Esophagus squamous epithelium (tissue), 5 donors: Measurements from ENCODE around the gene C1QTNF9B. TPM values are rescaled to one million over a fixed set of nuclear protein-coding genes. Genes with fewer than 3 reads are reported as not detected.

Source experiments
- DNase-seq: peaks from one replicate; lab custom pipeline; 2025; lab: John Stamatoyannopoulos, UW
- H3K27ac ChIP-seq, 4 donors: fragments of 200-600 bp; sonication (generic); one replicate each; pipeline ENCODE4 v1.5.1; 2016 to 2019; ENCODE audit warnings: mild to moderate bottlenecking in 1 of 4
- H3K27me3 ChIP-seq, 4 donors: fragments of 200-600 bp; sonication (generic); 1 replicate in 3 of 4; 2 replicates in 1 of 4; pipeline versions ENCODE4 v1.5.1 to v1.6.0; 2017 to 2021; ENCODE audit warnings: antibody characterized with exemption in 1 of 4
- H3K36me3 ChIP-seq, 3 donors: fragments of 200-600 bp; sonication (generic); one replicate each; pipeline ENCODE4 v1.5.1; 2016 to 2019
- H3K4me1 ChIP-seq, 3 donors: fragments of 200-600 bp; sonication (generic); one replicate each; pipeline ENCODE4 v1.5.1; 2017 to 2019
- H3K4me3 ChIP-seq, 4 donors: fragments of 200-600 bp; sonication (generic); 1 replicate in 3 of 4; 2 replicates in 1 of 4; pipeline ENCODE4 v1.5.1; 2016 to 2019; ENCODE audit warnings: mild to moderate bottlenecking in 2 of 4, moderate library complexity in 1 of 4
- H3K9me3 ChIP-seq, 3 donors: fragments of 200-600 bp; sonication (generic); one replicate each; pipeline ENCODE4 v1.5.1; 2016 to 2019
- CTCF ChIP-seq, 6 experiments: fragments of 450-650 bp in 4 of 6; fragments of 200-600 bp in 2 of 6; sonication (generic) in 2 of 6; IDR thresholded peaks; one replicate each; pipeline ENCODE4 v1.5.1; 2016 to 2019; ENCODE audit warnings: antibody characterized with exemption in 6 of 6, mild to moderate bottlenecking in 4 of 6, moderate library complexity in 4 of 6
- POLR2A ChIP-seq, 4 donors: fragments of 450-650 bp; IDR thresholded peaks; one replicate each; pipeline ENCODE4 v1.6.1; 2017; ENCODE audit warnings: antibody characterized with exemption in 4 of 4, mild to moderate bottlenecking in 4 of 4, moderate library complexity in 3 of 4
- WGBS, 2 donors: methylation state at CpG; one replicate each; pipeline ENCODE4 v1.1.5; 2018; 5-methylcytosine and 5-hydroxymethylcytosine counted together
- intact Hi-C: fragments of 100-400 bp; cut with DNase I; formaldehyde crosslinking; loops from one replicate; pipeline ENCODE4 v1.15.0; 2022
- total RNA-seq, 4 donors: library from RNA; depleted of rRNA; stranded (reverse); fragments of >200 nt; gene quantifications; one replicate each; pipeline ENCODE4 v1.1.0, GENCODE V29; 2016
- donor health status: DM: yes; HTN: yes; CAD: no.

The C1QTNF9B gene
- total RNA-seq, 4 donors from 2014 or later: not detected

GRCh38 chr13:23843436-23843835, 53.9 kb downstream of the C1QTNF9B start:
- 69 to 82% methylated on average over 1 of the region's 1 CpG for WGBS, 2 donors
- Histone ChIP-seq H3K9me3 (no peaks in the 10 kb centered on the region), H3K4me3 (no peak overlapping the region), H3K4me1 (peaks cover 4 to 14% (median 6%) of the 10 kb centered on the region in 3 donors), H3K27ac (no peak overlapping the region), H3K27me3 (no peaks in the 10 kb centered on the region), H3K36me3 (peaks cover 0 to 36% (median 4%) of the 10 kb centered on the region in 3 donors)
- intact Hi-C loops: no loop called here
- no peak for DNase-seq
- no peak for TF ChIP-seq POLR2A (IDR thresholded peaks at IDR 0.05)
- no peak for TF ChIP-seq CTCF (IDR thresholded peaks at IDR 0.05)

GRCh38 chr13:23842406-23842805, 54.9 kb downstream of the C1QTNF9B start:
- intact Hi-C loops: no loop called here
- WGBS, 2 donors: 86 to 95% methylated on average over 8 of the region's 8 CpGs

More at GRCh38 chr13:23842406-23842805, 54.9 kb downstream of the C1QTNF9B start:
- Histone ChIP-seq H3K36me3 (peaks cover 0 to 39% (median 4%) of the 10 kb centered on the region in 3 donors), H3K27ac (no peak overlapping the region), H3K9me3 (no peaks in the 10 kb centered on the region), H3K4me3 (no peak overlapping the region), H3K27me3 (no peaks in the 10 kb centered on the region), H3K4me1 (peaks cover 0 to 4% (median 0%) of the 10 kb centered on the region in 3 donors)
- DNase-seq: no peak
- TF ChIP-seq POLR2A (IDR thresholded peaks at IDR 0.05): no peak
- TF ChIP-seq CTCF (IDR thresholded peaks at IDR 0.05): no peak

Other genes with a start within 250 kb of the C1QTNF9B start
- gene MIPEP, start 8.1 kb downstream of the C1QTNF9B start, total RNA-seq: 10 to 100 TPM; 12.1 to 25.7 (median 19.5) TPM